MM.1S (cell line): ENCODE results near the gene LMF1.

ENCODE experiments used
- EZH2phosphoT487 ChIP-seq: fragments of 300-600 bp; sonication (generic); IDR thresholded peaks from 2 replicates; pipeline ENCODE4 v1.6.1; 2018; ENCODE audit warnings: antibody characterized with exemption, low read length
- TF ChIP-seq, protein P1 (sequence below): fragments of 300-600 bp; sonication (generic); IDR thresholded peaks from 2 replicates; pipeline ENCODE4 v1.5.1; 2016; ENCODE audit warnings: antibody characterized with exemption, low read length, mixed read lengths

- TF ChIP-seq, protein P1, sequence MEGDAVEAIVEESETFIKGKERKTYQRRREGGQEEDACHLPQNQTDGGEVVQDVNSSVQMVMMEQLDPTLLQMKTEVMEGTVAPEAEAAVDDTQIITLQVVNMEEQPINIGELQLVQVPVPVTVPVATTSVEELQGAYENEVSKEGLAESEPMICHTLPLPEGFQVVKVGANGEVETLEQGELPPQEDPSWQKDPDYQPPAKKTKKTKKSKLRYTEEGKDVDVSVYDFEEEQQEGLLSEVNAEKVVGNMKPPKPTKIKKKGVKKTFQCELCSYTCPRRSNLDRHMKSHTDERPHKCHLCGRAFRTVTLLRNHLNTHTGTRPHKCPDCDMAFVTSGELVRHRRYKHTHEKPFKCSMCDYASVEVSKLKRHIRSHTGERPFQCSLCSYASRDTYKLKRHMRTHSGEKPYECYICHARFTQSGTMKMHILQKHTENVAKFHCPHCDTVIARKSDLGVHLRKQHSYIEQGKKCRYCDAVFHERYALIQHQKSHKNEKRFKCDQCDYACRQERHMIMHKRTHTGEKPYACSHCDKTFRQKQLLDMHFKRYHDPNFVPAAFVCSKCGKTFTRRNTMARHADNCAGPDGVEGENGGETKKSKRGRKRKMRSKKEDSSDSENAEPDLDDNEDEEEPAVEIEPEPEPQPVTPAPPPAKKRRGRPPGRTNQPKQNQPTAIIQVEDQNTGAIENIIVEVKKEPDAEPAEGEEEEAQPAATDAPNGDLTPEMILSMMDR, result no peak
- no peak for TF ChIP-seq EZH2phosphoT487
These were observed 27.4 kb upstream of the LMF1 start for GRCh38 chr16:998211-998610.
